OCI-LY3 (cell line): Measurements from ENCODE around the gene ZNF564.

Experiments used
- H2AFZ ChIP-seq: fragments of 200-600, 300-600 bp; shearing (Covaris generic); 2 replicates; pipeline ENCODE4 v1.6.0; 2014; ENCODE audit warnings: antibody characterized with exemption, low read depth, low read length
- H3K27ac ChIP-seq: fragments of 200-600, 300-600 bp; sonication (generic); 2 replicates; pipeline ENCODE4 v1.5.1; 2014; ENCODE audit warnings: mild to moderate bottlenecking, low read length, moderate library complexity, mixed read lengths
- H3K27me3 ChIP-seq: fragments of 200-600, 300-600 bp; sonication (generic); 2 replicates; pipeline ENCODE4 v1.6.1; 2014; ENCODE audit warnings: low read depth, low read length, mixed read lengths
- H3K36me3 ChIP-seq: fragments of 200-600, 300-600 bp; sonication (generic); replicated peaks from 2 replicates; pipeline ENCODE3; 2014; ENCODE audit warnings: low read depth, low read length, mixed read lengths
- H3K4me1 ChIP-seq: fragments of 300-600, 200-600 bp; sonication (generic); 2 replicates; pipeline ENCODE4 v1.6.1; 2014; ENCODE audit warnings: low read length, mixed read lengths
- H3K4me2 ChIP-seq: fragments of 200-600, 300-600 bp; sonication (generic); 2 replicates; pipeline ENCODE4 v1.6.1; 2014; ENCODE audit warnings: low read length, mixed read lengths
- H3K4me3 ChIP-seq: fragments of 300-600, 200-600 bp; sonication (generic); 2 replicates; pipeline ENCODE4 v1.5.1; 2014; ENCODE audit warnings: antibody characterized with exemption, mild to moderate bottlenecking, low read length, moderate library complexity
- H3K79me2 ChIP-seq: fragments of 300-600, 200-600 bp; shearing (Covaris generic); 2 replicates; pipeline ENCODE4 v1.6.1; 2014; ENCODE audit warnings: mild to moderate bottlenecking, low read length, mixed read lengths
- H3K9ac ChIP-seq: fragments of 300-600, 200-600 bp; shearing (Covaris generic); 2 replicates; pipeline ENCODE4 v1.6.0; 2014; ENCODE audit warnings: mild to moderate bottlenecking, low read length, moderate library complexity
- H3K9me3 ChIP-seq: fragments of 200-600, 300-600 bp; shearing (Covaris generic); 2 replicates; pipeline ENCODE4 v1.6.1; 2014; ENCODE audit warnings: low read length, mixed read lengths; ENCODE audit not compliant: insufficient read depth
- H4K20me1 ChIP-seq: fragments of 200-600, 300-600 bp; sonication (generic); 2 replicates; pipeline ENCODE4 v1.6.1; 2016; ENCODE audit warnings: low read length, mixed read lengths; ENCODE audit not compliant: insufficient read depth
- EZH2phosphoT487 ChIP-seq: fragments of 200-600 bp; shearing (Covaris generic); IDR thresholded peaks from 2 replicates; pipeline ENCODE4 v1.6.1; 2018; ENCODE audit warnings: antibody characterized with exemption, mixed run types, low read depth
- TF ChIP-seq, protein P1 (sequence below): fragments of 200-600, 300-600 bp; sonication (generic); IDR thresholded peaks from 2 replicates; pipeline ENCODE4 v1.5.1; 2014; ENCODE audit warnings: antibody characterized with exemption, low read length, low read depth

Gene ZNF564

DNA sequence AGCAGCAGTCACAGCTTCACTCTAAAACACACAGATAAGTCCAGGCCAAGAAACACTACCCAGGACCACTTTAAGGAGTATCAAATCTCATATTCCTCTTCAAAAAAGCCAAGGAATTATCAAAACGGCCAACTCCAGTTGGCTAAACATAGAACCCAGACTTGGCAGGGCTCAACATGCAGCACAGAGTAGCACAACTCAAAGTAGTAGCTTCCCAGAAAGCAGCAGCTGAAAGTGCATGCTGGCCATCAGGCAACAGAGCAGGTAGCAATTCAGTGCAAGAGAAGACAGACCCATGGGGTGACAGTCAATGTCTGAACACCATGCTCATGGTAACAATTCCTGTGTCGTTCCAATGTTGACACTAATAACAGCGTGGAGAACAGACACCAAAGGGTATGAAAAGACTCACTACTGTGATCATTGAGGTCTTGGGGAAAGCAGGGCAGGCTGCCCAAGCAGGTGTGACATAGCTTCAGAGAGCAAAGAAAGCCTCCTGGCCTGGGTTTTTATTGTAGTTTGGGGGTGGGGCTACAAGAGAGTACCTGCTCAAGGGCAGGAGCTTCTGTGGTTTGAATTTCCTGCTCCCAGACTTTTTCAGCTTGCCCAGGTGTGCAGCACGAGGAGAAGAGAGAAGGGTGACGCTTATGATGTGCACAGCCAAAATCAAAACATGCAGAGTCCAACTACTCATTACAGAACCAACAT, 72.9 kb downstream of the ZNF564 start:
- no peaks in the 10 kb centered on the region for H3K4me1 ChIP-seq
- no peak overlapping the region for H3K4me2 ChIP-seq
- no peaks in the 10 kb centered on the region for H3K9me3 ChIP-seq
- no peak overlapping the region for H3K27ac ChIP-seq
- TF ChIP-seq EZH2phosphoT487 = no peak
- TF ChIP-seq, protein P1, sequence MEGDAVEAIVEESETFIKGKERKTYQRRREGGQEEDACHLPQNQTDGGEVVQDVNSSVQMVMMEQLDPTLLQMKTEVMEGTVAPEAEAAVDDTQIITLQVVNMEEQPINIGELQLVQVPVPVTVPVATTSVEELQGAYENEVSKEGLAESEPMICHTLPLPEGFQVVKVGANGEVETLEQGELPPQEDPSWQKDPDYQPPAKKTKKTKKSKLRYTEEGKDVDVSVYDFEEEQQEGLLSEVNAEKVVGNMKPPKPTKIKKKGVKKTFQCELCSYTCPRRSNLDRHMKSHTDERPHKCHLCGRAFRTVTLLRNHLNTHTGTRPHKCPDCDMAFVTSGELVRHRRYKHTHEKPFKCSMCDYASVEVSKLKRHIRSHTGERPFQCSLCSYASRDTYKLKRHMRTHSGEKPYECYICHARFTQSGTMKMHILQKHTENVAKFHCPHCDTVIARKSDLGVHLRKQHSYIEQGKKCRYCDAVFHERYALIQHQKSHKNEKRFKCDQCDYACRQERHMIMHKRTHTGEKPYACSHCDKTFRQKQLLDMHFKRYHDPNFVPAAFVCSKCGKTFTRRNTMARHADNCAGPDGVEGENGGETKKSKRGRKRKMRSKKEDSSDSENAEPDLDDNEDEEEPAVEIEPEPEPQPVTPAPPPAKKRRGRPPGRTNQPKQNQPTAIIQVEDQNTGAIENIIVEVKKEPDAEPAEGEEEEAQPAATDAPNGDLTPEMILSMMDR = no peak
- H3K36me3 ChIP-seq = peaks cover 4% of the 10 kb centered on the region
- H3K9ac ChIP-seq = no peak overlapping the region
- H2AFZ ChIP-seq = no peak overlapping the region
- 0 out of 2 replicates have a peak, but pooled peaks cover 6% of the 10 kb centered on the region for H3K79me2 ChIP-seq
- no peak overlapping the region for H3K4me3 ChIP-seq
- no peaks in the 10 kb centered on the region for H4K20me1 ChIP-seq
- no peaks in the 10 kb centered on the region for H3K27me3 ChIP-seq
